HG02798 (cell line): ENCODE results near the gene METAP1.
"Not testable (repeated sequence)": the region's sequence is repeated elsewhere in the genome, so short reads cannot be mapped to it uniquely, and the experiment has no call there.

Experiments
- ATAC-seq: cut with Tn5 transposase; IDR thresholded peaks from one replicate; pipeline ENCODE4 v1.9.1; 2021; ENCODE audit warnings: mild to moderate bottlenecking; ENCODE audit not compliant: unreplicated experiment, poor library complexity

The METAP1 gene

DNA sequence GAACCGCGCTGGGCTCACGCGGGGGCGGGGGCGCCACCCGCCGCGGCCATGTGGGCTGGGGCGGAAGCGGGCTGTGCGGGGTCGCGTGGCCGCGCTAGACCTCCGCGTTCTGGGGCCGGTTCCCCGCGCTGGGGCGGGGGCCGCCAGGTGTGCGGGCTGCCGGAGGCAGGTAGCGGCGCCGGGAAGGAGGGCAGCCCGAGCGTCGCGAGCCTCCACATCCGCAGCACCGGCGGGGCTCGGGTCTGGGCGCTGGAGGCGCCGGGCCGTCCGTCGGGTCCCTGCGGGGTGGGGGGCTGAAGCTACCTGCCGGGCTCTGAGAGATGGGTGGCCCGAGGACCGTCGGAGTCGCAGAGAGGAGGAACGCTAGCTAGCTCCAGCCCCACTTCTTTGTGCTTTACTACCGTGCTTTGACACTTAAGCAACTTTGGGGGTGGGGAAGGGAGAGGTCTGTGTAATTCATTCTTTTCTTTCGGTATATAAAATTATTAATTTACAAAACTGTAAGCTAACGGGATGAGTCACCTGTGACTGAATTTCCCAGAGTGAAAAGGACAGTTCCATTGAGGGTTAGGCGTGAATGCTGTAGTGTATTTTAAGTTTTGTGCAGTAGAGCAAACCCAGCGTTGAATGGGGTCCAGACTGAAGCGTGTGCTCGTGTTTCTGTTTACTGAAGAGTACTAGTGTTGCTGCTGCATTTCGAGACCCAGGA, 689 bp downstream of the METAP1 start:
- ATAC-seq, result no peak

DNA sequence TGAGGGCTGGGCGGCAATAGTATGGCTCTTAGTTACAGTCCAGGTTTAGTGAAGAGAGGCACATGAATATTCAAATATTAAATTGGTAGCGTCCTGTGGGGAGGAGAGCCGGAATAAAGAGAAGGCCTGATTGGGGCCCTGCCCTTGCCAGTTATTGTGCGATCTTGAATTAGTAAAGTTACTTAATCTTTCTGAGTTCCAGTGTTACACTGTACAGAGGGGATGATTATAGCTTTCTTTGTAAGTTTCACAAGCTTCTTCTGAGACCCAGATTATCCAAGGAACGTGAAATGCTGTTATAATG, 1.2 kb downstream of the METAP1 start:
- ATAC-seq, result no peak

DNA sequence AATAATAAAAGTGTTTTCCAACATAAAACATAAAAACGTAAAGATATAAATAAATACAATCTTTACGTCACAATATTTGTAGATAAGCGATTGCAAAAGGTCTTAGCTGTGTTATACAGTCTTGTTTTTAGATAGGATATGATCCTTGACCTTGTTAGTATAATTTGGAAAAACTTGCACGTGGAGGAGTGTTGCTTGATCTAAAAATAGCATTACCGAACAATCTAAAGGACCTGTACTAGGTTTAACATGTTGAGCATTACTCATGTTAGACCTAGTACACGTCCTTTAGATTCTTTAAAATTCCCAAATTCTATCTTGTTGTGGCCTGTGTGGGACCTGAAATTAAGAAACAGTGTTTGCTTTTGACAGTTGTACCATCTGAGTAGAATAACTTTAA, 1.6 kb downstream of the METAP1 start:
- no peak for ATAC-seq

DNA sequence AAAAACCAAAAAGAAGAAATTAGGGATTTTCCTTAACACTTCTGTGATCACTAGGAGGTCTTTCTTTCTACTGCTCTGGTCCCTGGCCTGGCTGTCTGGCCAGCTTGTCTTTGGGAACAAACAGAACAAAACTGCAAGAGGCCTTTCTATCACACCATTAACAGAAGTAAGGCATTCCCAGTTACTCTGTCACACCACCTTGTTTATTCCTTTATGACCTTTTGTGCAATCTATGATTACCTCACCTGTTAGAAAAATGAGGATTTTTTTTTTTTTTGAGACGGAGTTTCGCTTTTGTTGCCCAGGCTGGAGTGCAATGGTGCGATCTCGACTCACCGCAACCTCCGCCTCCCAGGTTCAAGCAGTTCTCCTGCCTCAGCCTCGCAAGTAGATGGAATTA, 3.0 kb downstream of the METAP1 start:
- ATAC-seq, result no peak

DNA sequence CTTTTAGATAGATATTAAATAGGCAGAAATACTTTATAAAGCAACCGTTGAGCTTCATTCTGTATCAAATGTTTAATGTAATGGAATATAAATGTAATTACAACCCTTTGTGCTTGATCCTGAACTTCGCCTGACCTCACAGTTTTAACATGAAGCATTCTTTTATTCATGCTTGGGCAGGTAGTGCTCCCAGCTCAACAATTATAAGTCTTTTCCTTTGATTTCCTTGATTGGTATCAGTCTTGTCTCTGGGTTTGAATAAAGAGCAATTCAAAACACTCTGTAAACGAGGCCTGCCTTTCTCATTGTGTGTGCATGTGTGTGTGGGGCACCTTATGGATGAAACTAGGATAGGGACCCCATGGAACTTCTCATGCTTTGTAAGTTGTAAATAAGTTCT, 6.8 kb downstream of the METAP1 start:
- ATAC-seq, result no peak

DNA sequence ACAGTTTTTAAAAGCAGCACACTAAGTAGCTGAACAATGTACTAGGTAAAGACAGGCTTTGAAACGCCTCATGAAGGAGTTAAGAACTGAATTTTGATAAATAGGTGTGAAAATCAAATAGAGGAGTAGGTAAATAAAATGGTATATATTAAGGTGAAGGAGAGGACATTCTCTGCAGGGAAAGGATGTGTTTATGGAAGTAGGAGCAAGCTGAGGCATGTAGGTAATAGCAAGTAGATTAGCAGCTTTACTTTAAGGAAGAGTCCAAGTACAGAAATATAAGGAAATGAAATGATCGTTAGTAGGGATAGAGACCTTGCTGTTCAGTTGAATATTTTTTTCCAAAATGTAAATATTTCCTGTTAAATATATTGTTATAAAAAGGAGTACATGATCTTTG, 12.5 kb downstream of the METAP1 start:
- ATAC-seq, result no peak

DNA sequence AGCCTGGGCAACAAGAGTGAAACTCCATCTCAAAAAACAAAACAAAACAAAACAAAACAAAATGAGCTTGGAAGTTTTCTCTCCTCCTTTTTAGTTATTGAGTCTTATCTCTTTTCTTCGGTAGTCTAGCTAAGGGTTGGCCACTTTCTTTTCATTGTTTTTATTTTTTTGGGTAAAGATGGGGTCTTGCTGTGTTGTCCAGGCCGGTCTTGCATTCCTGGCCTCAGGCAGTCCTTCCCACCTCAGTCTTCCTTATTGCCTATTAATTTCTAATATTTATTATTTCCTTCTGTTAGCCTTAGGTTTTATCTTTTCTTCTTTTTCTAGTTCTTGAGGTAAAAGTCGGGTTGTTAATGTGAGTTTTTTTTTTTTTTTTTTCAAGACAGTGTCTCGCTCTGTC, 16.4 kb downstream of the METAP1 start:
- ATAC-seq, result no peak

DNA sequence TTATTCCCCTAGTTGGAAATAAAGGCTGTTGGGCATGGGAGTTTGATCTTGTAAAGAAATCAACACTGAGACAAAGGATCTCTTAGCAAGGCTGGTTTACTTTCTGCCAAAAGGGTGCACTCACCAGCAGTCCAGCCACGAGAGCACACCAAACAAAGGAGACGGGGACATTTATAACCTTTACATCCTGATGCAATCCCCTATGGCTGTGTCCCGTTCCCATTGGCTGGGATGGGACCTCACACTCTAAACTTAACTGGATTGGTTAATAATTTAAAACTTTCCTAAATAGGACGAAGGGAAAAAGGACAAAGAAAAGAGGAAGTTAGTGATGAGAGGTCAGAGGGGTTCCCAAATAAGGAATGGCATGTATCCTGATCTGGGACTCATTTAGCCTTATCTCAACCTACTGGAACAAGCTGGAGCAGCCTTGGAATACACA, 17.9 kb downstream of the METAP1 start:
- no peak for ATAC-seq

DNA sequence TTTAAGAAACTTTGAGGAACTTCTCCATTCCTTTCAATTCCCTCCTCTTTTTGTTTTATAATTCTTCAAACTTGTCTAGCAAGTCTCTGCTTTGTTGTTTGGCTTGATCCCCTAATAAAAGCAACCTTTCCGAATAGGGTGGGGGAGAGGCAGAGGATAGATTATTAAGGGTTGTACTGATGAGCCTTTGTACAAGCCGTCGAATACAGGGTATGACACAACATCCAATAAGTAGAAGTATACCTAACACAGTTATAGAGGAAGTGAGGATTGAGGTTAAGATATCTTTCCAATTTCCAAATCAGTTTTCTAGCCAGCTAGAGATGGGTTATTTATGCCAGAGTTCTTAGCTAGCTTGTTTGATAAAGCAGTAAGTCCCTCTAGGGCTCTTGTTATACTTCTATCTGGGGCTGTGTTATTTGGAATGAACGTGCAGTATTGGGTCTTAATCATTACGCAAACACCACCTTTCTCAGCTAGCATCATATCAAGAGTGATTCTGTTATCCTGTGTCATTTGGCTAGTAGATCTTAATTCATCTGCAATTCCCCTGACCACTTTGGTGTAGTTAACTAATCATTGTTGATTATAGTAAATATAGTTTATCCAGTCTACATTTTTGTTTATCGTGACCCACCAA, 18.5 kb downstream of the METAP1 start:
- no peak for ATAC-seq

DNA sequence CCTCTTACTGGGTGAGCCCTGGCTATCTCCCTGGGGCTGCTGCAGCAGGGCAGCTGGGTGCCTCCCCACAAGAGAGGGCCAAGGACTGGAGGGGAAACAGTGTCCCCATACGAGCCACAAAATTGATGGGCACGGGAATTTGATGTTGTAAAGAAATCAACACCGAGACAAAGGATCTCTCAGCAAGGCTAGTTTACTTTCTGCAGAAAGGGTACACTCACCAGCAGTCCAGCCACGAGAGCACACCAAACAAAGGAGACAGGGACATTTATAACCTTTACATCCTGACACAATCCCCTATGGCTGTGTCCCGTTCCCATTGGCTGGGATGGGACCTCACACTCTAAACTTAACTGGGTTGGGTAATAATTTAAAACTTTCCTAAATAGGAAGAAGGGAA, 25.9 kb downstream of the METAP1 start:
- ATAC-seq, result no peak

DNA sequence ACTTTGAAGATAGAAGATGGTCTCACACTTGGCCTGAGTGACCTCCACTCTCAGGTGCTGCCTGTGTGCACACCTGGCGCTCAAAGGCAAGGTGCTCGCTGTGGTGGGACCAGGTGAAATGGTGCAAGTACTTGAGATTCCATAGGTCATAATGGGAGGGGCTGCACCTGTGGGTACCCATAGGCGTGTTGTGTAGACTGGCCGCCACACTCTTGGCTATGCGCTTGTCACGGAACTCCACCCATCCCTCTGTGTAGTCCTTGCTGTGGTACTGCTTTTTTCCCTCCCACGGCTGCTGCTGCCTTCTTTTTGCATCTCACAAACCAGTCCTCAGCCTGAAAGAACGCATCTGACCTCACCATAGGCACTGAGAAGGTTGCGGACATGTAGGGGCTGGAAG, 27.0 kb downstream of the METAP1 start:
- no peak for ATAC-seq

DNA sequence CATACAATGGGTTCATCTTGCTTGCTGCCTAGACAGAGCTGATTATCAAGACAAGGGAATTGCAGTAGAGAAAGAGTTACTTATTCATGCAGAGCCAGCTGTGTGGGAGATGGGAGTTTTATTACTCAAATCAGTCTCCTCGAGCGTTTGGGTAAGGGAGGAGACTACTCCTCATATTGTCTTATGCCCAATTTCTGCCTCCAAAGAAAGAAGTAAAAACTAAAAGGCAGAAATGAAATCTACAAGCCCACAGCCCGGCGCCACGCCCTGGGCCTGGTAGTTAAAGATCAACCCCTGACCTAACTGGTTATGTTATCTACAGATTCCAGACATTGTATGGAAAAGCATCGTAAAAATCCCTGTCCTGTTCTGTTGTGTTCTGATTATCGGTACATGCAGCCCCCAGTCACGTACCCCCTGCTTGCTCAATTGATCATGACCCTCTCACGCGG, 28.3 kb downstream of the METAP1 start:
- ATAC-seq, result not testable (repeated sequence)

DNA sequence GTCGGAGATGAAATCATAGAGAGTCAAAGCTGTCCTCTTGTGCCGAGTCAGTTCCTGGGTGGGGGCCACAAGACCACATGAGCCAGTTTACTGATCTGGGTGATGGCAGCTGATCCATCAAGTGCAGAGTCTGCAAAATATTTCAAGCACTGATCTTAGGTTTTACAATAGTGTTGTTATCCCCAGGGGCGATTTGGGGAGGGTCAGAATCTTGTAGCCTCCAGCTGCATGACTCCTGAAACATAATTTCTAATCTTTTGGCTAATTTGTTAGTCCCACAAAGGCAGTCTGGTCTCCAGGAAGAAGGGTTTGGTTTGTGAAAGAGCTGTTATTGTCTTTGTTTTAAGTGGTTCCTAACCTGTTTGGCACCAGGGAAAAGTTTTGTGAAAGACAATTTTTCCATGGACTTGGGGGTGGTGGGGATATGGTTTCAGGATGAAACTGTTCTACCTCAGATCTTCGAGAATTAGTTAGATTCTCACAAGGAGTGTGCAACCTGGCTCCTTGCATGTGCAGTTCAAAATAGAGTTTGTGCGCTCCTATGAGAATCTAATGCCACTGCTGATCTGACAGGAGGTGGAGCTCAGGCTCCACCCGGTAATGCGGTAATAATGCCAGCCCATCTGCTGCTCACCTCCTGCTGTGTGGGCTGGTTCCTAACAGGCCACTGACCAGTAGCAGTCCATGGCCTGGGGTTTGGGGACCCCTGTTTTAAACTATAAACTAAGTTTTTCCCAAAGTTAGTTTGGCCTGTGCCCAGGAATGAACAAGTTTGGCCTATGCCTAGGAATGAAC, 29.2 kb downstream of the METAP1 start:
- no peak for ATAC-seq

DNA sequence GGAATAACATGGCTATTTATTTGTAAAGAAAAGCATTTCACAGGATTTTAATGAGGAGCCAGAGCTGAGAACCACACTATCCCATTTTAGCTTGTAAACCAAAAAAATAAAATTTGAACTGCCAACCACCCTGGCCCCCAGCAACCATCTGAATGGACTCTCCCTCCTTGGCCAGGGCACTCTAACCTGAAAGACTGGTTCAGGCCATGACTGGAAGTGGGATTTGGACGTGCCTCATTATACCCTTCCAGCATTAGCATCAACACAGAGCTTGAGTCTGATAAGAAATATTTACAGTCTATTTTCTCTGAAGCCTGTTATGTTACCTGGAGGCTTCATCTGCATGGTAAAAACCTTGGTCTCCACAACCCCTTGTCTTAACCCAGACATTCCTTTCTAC, 30.0 kb downstream of the METAP1 start:
- no peak for ATAC-seq

DNA sequence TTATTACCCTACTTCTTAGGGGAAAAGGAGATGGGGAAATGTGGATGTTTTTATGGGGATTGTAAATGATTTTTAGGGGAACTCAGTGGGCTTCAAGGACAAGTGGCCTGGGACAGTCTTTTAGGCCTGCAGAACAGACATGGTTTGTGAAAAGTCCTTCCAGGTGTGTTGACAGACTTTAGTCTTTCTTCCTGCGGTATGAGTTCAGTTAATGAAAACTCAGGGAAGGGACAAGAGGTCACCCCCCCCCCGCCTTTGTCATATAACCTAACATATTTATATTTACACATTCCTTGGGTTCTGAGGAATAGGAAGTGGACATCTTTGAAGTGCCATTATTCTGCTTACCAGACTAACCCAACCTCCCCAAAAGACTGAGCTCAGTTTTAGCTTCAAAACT, 31.8 kb downstream of the METAP1 start:
- no peak for ATAC-seq

DNA sequence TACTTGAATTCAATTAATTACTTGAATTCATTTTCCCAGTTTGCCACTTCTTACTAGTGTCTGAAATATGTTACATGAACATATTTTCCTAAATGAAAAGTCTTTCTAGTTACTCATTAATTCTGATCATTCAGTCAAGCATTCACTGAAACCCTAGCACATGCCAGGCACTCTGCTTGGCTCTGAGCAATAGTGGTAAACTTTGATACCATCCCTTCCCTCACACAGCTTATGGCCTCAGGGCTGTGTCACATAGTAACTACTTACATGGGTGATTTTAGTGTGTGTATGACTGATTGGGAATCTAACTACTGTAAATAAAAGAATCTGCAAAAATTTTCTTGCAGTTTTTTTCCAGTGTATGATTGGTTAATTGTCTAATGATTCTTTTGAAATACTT, 32.7 kb downstream of the METAP1 start:
- ATAC-seq, result peak; percentile 54

DNA sequence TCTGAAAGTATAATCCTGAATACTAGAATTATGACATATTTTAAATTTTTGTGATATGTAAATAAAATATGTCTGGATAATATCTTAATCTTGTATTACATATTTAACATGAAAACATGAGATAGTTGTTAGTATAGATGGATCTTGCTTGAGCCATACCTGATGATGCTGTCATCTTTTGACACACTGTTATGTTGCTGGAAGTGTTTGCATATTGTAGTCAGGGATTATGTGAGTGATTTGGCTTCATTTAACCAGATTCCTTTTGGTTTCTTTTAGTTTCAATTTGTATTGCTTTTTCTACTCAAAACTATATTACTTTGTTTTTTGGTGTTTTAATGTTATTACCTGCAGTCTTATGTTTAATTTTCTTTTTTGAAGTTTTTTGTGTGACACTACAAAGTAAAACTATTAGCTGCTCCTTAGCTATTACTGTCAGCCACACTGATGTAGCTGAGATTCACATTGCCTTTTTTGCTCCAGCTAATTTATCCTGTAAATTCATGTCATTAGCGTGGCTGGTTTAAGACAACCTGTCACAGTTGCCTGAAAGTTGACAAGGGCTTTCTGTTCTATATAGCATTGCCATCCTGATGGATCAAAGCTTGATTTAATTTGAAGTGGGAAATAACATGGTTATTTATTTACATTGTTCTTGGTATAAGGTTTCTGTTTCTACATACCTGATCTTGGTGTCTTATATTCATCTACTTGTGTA, 33.7 kb downstream of the METAP1 start:
- no peak for ATAC-seq

DNA sequence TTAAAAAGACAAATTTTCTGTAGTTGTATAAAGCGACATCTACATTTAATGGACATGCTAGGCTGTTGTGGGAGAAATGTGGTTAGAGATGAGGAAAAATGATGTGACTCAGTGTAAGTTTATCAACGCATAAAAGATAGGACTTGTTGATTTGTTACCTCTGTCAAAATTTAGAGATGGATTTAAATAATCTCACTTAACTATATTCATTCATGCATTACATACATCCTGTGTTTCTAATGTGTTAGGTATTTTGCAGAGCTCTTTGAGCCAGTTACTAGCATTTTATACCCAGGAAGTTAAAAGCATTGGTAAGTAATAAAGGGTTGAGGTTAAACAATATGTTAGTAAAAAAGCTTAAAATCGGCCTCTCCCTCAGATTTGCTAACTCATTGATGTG, 34.3 kb downstream of the METAP1 start:
- no peak for ATAC-seq

DNA sequence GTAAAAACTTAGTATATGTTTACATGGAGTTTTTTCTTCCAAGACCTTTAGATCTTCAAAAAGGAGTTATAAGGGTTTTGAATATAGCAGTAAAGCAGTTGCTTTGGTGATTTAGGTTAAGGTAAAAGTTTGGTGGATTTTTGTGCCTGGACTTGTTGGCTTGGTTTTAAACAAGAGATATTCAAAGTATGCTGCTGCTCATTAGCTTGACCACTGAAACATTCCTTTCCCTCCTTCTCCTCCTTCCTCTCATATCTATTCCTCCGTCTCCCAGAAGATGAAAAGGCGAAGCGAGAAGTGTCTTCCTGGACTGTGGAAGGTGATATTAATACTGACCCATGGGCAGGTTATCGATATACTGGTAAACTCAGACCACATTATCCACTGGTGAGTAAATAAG, 38.4 kb downstream of the METAP1 start:
- no peak for ATAC-seq

DNA sequence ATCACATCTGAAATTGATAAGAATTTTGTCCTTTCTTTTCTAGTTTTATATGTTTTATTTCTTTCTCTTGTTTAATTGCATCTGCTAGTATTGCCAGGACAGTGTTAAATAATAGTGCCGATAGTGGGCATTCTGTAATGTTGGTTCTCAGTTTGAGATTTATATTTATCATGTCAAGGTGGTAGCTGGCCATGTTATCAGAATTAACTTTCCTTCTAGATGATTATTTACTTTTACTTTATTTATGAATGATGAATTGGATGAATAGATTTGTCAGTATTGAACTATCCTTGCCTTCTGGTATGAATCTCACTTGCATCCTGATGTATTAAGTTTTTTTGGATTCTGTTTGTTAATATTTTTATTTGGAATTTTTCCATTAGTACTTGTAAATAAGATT, 42.7 kb downstream of the METAP1 start:
- no peak for ATAC-seq

DNA sequence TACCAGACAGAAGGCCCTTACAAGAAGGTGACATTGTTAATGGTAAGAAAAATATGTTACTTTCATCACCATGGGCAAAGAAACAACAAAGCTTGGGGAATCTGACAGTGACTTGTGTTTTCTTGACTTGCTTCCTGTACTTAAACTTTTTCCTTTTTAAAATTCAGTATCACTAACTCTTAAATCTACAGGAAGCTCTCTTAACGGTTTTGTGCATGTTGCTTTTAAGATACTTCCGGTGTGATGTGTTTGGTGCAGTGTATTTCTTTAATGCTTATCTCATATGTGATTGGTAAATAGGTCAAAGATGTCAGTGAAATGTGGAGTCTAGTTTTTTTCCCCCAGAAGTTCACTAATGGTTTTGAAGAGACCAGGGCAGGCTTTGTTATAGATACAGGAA, 47.8 kb downstream of the METAP1 start:
- no peak for ATAC-seq
